DOHH2 (cell line): Measurements from ENCODE around the gene IER5L.

Source experiments
- H3F3A ChIP-seq: fragments of 200-600 bp; sonication (generic), shearing (Covaris generic); 2 replicates; pipeline ENCODE4 v1.6.0; 2016; ENCODE audit warnings: antibody characterized with exemption, mild to moderate bottlenecking; ENCODE audit not compliant: control insufficient read depth, insufficient read depth
- H3K27ac ChIP-seq: fragments of 200-600 bp; sonication (generic); 2 replicates; pipeline ENCODE4 v1.5.1; 2014; ENCODE audit warnings: low read depth, mild to moderate bottlenecking, low read length, moderate library complexity
- H3K27me3 ChIP-seq: fragments of 200-600 bp; sonication (generic); 2 replicates; pipeline ENCODE4 v1.6.1; 2014; ENCODE audit warnings: mild to moderate bottlenecking, low read length, mixed read lengths; ENCODE audit not compliant: control insufficient read depth
- H3K36me3 ChIP-seq: fragments of 200-600 bp; sonication (generic); 2 replicates; pipeline ENCODE4 v1.6.1; 2014; ENCODE audit warnings: mild to moderate bottlenecking, low read length, moderate library complexity, mixed read lengths; ENCODE audit not compliant: control insufficient read depth
- H3K4me1 ChIP-seq: fragments of 200-600 bp; sonication (generic); 2 replicates; pipeline ENCODE4 v1.6.1; 2014; ENCODE audit warnings: mild to moderate bottlenecking, low read length, mixed read lengths; ENCODE audit not compliant: control insufficient read depth
- H3K4me2 ChIP-seq: fragments of 200-600 bp; sonication (generic); 2 replicates; pipeline ENCODE4 v1.6.0; 2014; ENCODE audit warnings: mild to moderate bottlenecking, low read length, moderate library complexity
- H3K4me3 ChIP-seq: fragments of 200-600 bp; sonication (generic); 2 replicates; pipeline ENCODE4 v1.5.1; 2014; ENCODE audit warnings: mild to moderate bottlenecking, low read length, mixed read lengths
- H3K79me2 ChIP-seq: fragments of 200-600 bp; sonication (generic); 2 replicates; pipeline ENCODE4 v1.6.1; 2014; ENCODE audit warnings: mild to moderate bottlenecking, low read length, mixed read lengths; ENCODE audit not compliant: control insufficient read depth
- H3K9me2 ChIP-seq: fragments of 200-600 bp; sonication (generic); replicated peaks from 2 replicates; pipeline ENCODE4 v1.6.1; 2014; ENCODE audit warnings: mild to moderate bottlenecking, low read length, mixed read lengths; ENCODE audit not compliant: control insufficient read depth
- H3K9me3 ChIP-seq: fragments of 200-600 bp; sonication (generic); 2 replicates; pipeline ENCODE4 v1.6.1; 2014; ENCODE audit warnings: antibody characterized with exemption, low read length, mixed read lengths; ENCODE audit not compliant: control insufficient read depth, insufficient read depth
- H4K20me1 ChIP-seq: fragments of 200-600 bp; sonication (generic); 2 replicates; pipeline ENCODE4 v1.6.0; 2014; ENCODE audit warnings: low read depth, mild to moderate bottlenecking, antibody characterized with exemption, low read length, moderate library complexity; ENCODE audit not compliant: control insufficient read depth, insufficient read depth
- EZH2phosphoT487 ChIP-seq: fragments of 200-600 bp; sonication (generic); IDR thresholded peaks from 2 replicates; pipeline ENCODE4 v1.6.1; 2017; ENCODE audit warnings: borderline replicate concordance, mild to moderate bottlenecking, antibody characterized with exemption, low read length, moderate library complexity, mixed read lengths
- TF ChIP-seq, protein P1 (sequence below): fragments of 200-600 bp; sonication (generic); IDR thresholded peaks from one replicate; pipeline ENCODE4 v1.5.1; 2014; ENCODE audit warnings: antibody characterized with exemption, mild to moderate bottlenecking, low read depth, low read length; ENCODE audit not compliant: poor library complexity, severe bottlenecking

IER5L gene

DNA sequence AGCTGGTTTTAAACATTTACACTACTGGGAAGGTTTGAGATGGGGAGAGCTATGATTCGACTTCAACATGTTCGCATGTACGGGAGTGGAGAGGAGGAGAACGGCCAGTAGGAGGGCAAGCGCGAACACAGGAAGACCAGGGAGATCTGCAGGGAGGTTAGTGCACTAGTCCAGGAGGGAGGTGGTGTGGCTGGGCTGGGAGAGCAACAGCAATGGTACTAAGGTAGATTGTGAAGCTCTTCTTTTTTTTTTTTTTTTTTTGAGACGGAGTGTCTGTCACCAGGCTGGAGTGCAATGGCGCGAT lies 16.6 kb downstream of the IER5L start:
- H3K4me3 ChIP-seq: no peak overlapping the region
- no peaks in the 10 kb centered on the region for H3K4me1 ChIP-seq
- TF ChIP-seq EZH2phosphoT487: no peak
- TF ChIP-seq, protein P1, sequence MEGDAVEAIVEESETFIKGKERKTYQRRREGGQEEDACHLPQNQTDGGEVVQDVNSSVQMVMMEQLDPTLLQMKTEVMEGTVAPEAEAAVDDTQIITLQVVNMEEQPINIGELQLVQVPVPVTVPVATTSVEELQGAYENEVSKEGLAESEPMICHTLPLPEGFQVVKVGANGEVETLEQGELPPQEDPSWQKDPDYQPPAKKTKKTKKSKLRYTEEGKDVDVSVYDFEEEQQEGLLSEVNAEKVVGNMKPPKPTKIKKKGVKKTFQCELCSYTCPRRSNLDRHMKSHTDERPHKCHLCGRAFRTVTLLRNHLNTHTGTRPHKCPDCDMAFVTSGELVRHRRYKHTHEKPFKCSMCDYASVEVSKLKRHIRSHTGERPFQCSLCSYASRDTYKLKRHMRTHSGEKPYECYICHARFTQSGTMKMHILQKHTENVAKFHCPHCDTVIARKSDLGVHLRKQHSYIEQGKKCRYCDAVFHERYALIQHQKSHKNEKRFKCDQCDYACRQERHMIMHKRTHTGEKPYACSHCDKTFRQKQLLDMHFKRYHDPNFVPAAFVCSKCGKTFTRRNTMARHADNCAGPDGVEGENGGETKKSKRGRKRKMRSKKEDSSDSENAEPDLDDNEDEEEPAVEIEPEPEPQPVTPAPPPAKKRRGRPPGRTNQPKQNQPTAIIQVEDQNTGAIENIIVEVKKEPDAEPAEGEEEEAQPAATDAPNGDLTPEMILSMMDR: no peak
- H3K27ac ChIP-seq: no peak overlapping the region
- H3F3A ChIP-seq: no peaks in the 10 kb centered on the region
- H3K36me3 ChIP-seq: no peaks in the 10 kb centered on the region
- H3K27me3 ChIP-seq: no peaks in the 10 kb centered on the region
- H3K79me2 ChIP-seq: no peaks in the 10 kb centered on the region
- no peaks in the 10 kb centered on the region for H3K9me2 ChIP-seq
- H3K4me2 ChIP-seq: no peak overlapping the region
- no peaks in the 10 kb centered on the region for H4K20me1 ChIP-seq
- no peaks in the 10 kb centered on the region for H3K9me3 ChIP-seq

DNA sequence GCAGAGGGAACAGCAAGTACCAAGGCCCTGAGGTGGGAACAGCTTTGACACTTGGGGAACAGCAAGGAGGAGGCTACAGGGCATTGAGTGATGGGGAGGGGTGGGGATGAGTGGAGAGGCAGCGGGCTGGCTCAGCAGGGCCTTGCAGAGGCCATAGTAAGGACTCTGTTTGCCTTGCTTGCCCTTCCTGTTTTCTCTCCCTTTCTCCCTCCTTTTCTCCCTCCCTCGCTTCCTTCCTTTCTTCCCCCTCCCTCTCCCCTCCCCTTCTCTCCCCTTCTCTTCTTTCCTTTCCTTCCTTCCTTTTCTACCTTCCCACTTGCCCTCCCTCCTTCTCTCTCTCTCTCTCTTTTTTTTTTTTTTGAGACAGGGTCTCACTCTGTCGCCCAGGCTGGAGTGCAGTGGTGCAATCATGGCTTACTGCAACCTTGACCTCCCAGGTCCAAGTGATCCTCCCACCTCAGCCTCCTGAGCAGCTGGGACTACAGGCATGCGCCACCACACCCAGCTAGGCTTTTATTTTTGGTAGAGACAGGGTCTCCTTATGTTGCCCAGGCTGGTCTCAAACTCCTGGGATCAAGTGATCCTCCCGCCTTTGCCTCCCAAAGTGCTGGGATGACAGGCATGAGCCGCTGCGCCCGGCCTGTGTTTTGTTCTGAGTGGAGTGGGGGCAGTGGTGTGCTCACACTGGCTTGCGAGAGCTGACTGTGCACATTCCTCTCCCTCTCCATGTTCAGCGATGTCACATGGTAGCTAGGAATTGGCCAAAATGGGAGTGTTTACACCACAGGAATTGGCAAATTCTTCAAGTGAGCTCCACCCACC lies 17.1 kb downstream of the IER5L start:
- no peaks in the 10 kb centered on the region for H3K36me3 ChIP-seq
- H3K9me3 ChIP-seq: no peaks in the 10 kb centered on the region
- H3K4me1 ChIP-seq: no peaks in the 10 kb centered on the region
- H3K27ac ChIP-seq: no peak overlapping the region
- H4K20me1 ChIP-seq: no peaks in the 10 kb centered on the region
- no peaks in the 10 kb centered on the region for H3K9me2 ChIP-seq
- no peak overlapping the region for H3K4me2 ChIP-seq
- no peak overlapping the region for H3K4me3 ChIP-seq
- no peaks in the 10 kb centered on the region for H3K27me3 ChIP-seq
- no peak for TF ChIP-seq EZH2phosphoT487
- TF ChIP-seq, protein P1: no peak
- no peaks in the 10 kb centered on the region for H3F3A ChIP-seq
- no peaks in the 10 kb centered on the region for H3K79me2 ChIP-seq

DNA sequence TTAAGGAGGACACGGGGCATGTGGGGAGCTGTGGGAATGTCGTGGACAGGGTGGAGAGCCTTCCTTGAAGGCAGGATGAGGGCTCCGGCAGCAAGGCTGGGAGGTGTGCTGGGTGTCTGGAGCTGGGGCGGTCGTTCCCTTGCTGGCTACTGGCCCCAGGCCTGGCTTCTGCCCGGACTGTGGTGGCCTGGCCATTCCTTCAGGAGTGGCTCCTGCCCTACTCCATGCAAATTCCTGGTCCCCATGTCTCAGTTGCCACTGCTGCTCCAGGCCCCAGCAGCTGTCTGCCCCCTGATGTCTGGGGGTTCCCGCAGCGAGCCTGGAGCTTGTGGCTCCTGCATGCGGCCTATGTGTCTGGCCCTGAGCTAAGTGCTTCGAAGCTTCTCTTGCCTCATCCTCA lies 21.9 kb downstream of the IER5L start:
- no peaks in the 10 kb centered on the region for H4K20me1 ChIP-seq
- TF ChIP-seq, protein P1: no peak
- no peak for TF ChIP-seq EZH2phosphoT487
- H3K4me2 ChIP-seq: no peak overlapping the region
- H3F3A ChIP-seq: no peaks in the 10 kb centered on the region
- H3K4me1 ChIP-seq: no peaks in the 10 kb centered on the region
- no peaks in the 10 kb centered on the region for H3K9me3 ChIP-seq
- H3K79me2 ChIP-seq: no peaks in the 10 kb centered on the region
- no peak overlapping the region for H3K27ac ChIP-seq
- H3K36me3 ChIP-seq: no peaks in the 10 kb centered on the region
- no peak overlapping the region for H3K4me3 ChIP-seq
- H3K9me2 ChIP-seq: no peaks in the 10 kb centered on the region
- no peaks in the 10 kb centered on the region for H3K27me3 ChIP-seq
